ENCODE results near the gene CBLC.
A peak's percentile ranks its signal among the peaks of the same experiment; 100 is the strongest.

The CBLC gene

GRCh38 chr19:44756089-44756562 is 21.6 kb upstream of the CBLC start:
- TF ChIP-seq CTCF (conservative IDR thresholded peaks at IDR 0.05; ENCODE audit: low read depth, low read length) = no peak
- DNase-seq (ENCODE audit: low read depth) = no peak
- H3K4me3 ChIP-seq (ENCODE audit: low read depth, low read length) = no peak overlapping the region

DNA sequence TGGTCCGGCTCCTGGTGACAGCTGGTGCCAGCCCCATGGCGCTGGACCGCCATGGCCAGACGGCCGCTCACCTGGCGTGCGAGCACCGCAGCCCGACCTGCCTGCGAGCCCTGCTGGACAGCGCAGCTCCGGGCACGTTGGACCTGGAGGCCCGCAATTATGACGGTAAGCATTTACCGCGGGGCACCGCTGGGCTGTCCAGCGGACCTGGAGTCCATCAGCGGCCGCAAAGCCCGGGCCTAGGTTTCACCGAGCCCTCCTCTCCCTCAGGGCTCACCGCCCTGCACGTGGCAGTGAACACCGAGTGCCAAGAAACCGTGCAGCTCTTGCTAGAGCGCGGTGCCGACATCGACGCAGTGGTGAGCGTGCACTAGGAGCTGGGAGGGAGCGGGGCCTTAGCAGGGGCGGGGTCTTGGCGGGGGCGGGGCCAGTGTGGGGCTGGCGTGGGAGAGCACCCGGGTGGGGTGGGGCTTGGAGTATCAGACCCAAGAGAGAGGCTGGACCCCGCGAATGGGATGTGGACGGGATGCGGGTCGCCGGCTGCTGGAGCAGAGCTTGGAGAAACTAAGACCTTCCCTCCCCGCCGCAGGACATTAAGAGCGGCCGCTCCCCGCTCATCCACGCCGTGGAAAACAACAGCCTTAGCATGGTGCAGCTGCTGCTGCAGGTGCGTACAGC is 20.5 kb upstream of the CBLC start:
- H3K4me3 ChIP-seq (ENCODE audit: low read depth, low read length) = peak overlapping the region; percentile 58
- DNase-seq (ENCODE audit: low read depth) = peak; percentile 87
- peak; percentile 7 for TF ChIP-seq CTCF (conservative IDR thresholded peaks at IDR 0.05; ENCODE audit: low read depth, low read length)

- DNase-seq (ENCODE audit: low read depth) = peak; percentile 75
- H3K4me3 ChIP-seq (ENCODE audit: low read depth, low read length) = peak overlapping the region; percentile 58
- peak; percentile 16 for TF ChIP-seq CTCF (conservative IDR thresholded peaks at IDR 0.05; ENCODE audit: low read depth, low read length)
Observed at GRCh38 chr19:44757735-44758505, 19.8 kb upstream of the CBLC start.

- DNase-seq (ENCODE audit: low read depth) = no peak
- H3K4me3 ChIP-seq (ENCODE audit: low read depth, low read length) = peak overlapping the region; percentile 58
- TF ChIP-seq CTCF (conservative IDR thresholded peaks at IDR 0.05; ENCODE audit: low read depth, low read length) = no peak
Observed at GRCh38 chr19:44758596-44758995, 19.1 kb upstream of the CBLC start.

GRCh38 chr19:44759083-44759804 is 18.4 kb upstream of the CBLC start:
- no peak for TF ChIP-seq CTCF (conservative IDR thresholded peaks at IDR 0.05; ENCODE audit: low read depth, low read length)
- no peak for DNase-seq (ENCODE audit: low read depth)

GRCh38 chr19:44762038-44762437 is 15.7 kb upstream of the CBLC start:
- no peak for TF ChIP-seq CTCF (conservative IDR thresholded peaks at IDR 0.05; ENCODE audit: low read depth, low read length)
- no peak overlapping the region for H3K4me3 ChIP-seq (ENCODE audit: low read depth, low read length)
- DNase-seq (ENCODE audit: low read depth) = no peak

More at GRCh38 chr19:44759083-44759804, 18.4 kb upstream of the CBLC start:
- no peak overlapping the region for H3K4me3 ChIP-seq (ENCODE audit: low read depth, low read length)
